Upper lobe of left lung (tissue), 6 donors: ENCODE measurements around the gene PCP4. TPM values are rescaled to one million over a fixed set of nuclear protein-coding genes. Genes with fewer than 3 reads are reported as not detected.

Experiments used
- ATAC-seq, 2 donors: fragments of 200-7000 bp; cut with Tn5 transposase; one replicate each; pipeline ENCODE4 v1.9.1; 2022; ENCODE audit warnings: mild to moderate bottlenecking in 2 of 2, moderate library complexity in 2 of 2; ENCODE audit not compliant: low FRiP score in 2 of 2
- DNase-seq, 2 donors: peaks; one replicate each; pipeline ENCODE4 v3.0.0-alpha.2; 2019 to 2020
- H3K27ac ChIP-seq, 4 donors: fragments of 200-600 bp; sonication (generic); one replicate each; pipeline ENCODE4 v1.5.1; 2016 to 2019
- H3K27me3 ChIP-seq, 4 donors: fragments of 200-600 bp; sonication (generic); one replicate each; pipeline ENCODE4 v1.5.1; 2017 to 2019
- H3K36me3 ChIP-seq, 4 donors: fragments of 200-600 bp; sonication (generic); one replicate each; pipeline ENCODE4 v1.5.1; 2016 to 2019
- H3K4me1 ChIP-seq, 4 donors: fragments of 200-600 bp; sonication (generic); one replicate each; pipeline ENCODE4 v1.5.1; 2018 to 2019
- H3K4me3 ChIP-seq, 4 donors: fragments of 200-600 bp; sonication (generic); one replicate each; pipeline ENCODE4 v1.5.1; 2017 to 2019; ENCODE audit warnings: mild to moderate bottlenecking in 2 of 4, moderate library complexity in 1 of 4
- H3K9me3 ChIP-seq, 4 donors: fragments of 200-600 bp; sonication (generic); one replicate each; pipeline ENCODE4 v1.5.1; 2018 to 2019
- EP300 ChIP-seq, 4 donors: sonication (generic); formaldehyde crosslinking; IDR thresholded peaks; one replicate each; pipeline ENCODE4 v1.5.1; 2017; ENCODE audit warnings: antibody characterized with exemption in 4 of 4, control low read depth in 2 of 4
- POLR2A ChIP-seq, 4 donors: fragments of 450-650 bp; IDR thresholded peaks; one replicate each; pipeline ENCODE4 v1.5.1; 2016 to 2017; ENCODE audit warnings: antibody characterized with exemption in 4 of 4, mild to moderate bottlenecking in 2 of 4
- POLR2AphosphoS5 ChIP-seq, 2 donors: sonication (generic); formaldehyde crosslinking; IDR thresholded peaks; one replicate each; pipeline ENCODE4 v1.5.1; 2017; ENCODE audit warnings: antibody characterized with exemption in 2 of 2
- WGBS, 2 donors: methylation state at CpG; one replicate each; pipeline ENCODE4 v1.1.5; 2017 to 2018; 5-methylcytosine and 5-hydroxymethylcytosine counted together
- total RNA-seq, 6 donors: library from RNA; depleted of rRNA in 4 of 6; stranded (reverse); fragments of >200 nt in 4 of 6; gene quantifications; one replicate each; pipeline versions ENCODE4 v1.1.0 to v1.2.1, GENCODE V29; 2016 to 2021
- TF ChIP-seq, protein P1 (sequence below), 6 experiments: fragments of 450-650 bp in 4 of 6; fragments of 200-600 bp in 2 of 6; sonication (generic) in 2 of 6; IDR thresholded peaks; one replicate each; pipeline ENCODE4 v1.5.1; 2016 to 2019; ENCODE audit warnings: antibody characterized with exemption in 6 of 6
- donor health status: DM: no; HTN: no; CAD: no; lungs with moderate emphysema.
- donor health status: DM: no; HTN: yes; CAD: no; lungs with severe emphysema.

The PCP4 gene
- total RNA-seq = 1 to 10 TPM in 2 of 6 donors, under 1 TPM in 2, not detected in 2; 0.66 to 4.4 (median 1.9) TPM

DNA sequence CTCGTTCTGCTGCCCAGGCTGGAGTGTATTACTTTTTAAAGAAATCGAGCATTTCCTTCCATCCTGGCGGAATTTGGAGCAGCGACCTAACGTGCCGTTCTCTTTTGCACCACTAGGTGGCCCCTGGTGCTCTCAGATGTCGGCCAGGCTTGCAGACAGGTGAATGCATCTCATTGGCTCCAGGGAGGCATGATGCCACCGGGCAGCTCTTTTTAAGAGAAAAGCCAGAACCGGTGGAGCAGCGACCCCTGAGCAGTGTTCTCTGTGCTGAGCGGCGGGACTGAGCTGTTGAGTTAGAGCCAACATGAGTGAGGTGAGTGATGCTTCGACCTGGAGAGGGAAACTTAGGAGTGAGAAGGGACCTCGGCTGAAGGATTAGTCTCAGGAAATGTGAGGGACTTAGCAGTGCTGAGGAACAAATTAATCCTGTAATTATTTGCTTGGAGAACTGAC, at the start of gene PCP4:
Gene PCP4, plus strand, starts transcription at position 241 of the 453 bp plus-strand sequence. Its CDS starts 64 bp downstream, at position 305.
- ATAC-seq (peak; percentile 17 to 68), DNase-seq (peak in 1 of 2 donors; percentile 50)
- TF ChIP-seq, protein P1, sequence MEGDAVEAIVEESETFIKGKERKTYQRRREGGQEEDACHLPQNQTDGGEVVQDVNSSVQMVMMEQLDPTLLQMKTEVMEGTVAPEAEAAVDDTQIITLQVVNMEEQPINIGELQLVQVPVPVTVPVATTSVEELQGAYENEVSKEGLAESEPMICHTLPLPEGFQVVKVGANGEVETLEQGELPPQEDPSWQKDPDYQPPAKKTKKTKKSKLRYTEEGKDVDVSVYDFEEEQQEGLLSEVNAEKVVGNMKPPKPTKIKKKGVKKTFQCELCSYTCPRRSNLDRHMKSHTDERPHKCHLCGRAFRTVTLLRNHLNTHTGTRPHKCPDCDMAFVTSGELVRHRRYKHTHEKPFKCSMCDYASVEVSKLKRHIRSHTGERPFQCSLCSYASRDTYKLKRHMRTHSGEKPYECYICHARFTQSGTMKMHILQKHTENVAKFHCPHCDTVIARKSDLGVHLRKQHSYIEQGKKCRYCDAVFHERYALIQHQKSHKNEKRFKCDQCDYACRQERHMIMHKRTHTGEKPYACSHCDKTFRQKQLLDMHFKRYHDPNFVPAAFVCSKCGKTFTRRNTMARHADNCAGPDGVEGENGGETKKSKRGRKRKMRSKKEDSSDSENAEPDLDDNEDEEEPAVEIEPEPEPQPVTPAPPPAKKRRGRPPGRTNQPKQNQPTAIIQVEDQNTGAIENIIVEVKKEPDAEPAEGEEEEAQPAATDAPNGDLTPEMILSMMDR (IDR thresholded peaks at IDR 0.05) = peak; percentile 20 to 70 (median 58)
- TF ChIP-seq POLR2AphosphoS5 (IDR thresholded peaks at IDR 0.05) = no peak
- Histone ChIP-seq H3K4me1 (no peaks in the 10 kb centered on the region), H3K36me3 (no peaks in the 10 kb centered on the region), H3K9me3 (no peaks in the 10 kb centered on the region), H3K4me3 (no peak within 1 kb of the TSS), H3K27me3 (no peaks in the 10 kb centered on the region), H3K27ac (no peak within 1 kb of the TSS)
- WGBS, 2 donors = 10 to 11% methylated on average over 13 to 14 of the region's 14 CpGs

DNA sequence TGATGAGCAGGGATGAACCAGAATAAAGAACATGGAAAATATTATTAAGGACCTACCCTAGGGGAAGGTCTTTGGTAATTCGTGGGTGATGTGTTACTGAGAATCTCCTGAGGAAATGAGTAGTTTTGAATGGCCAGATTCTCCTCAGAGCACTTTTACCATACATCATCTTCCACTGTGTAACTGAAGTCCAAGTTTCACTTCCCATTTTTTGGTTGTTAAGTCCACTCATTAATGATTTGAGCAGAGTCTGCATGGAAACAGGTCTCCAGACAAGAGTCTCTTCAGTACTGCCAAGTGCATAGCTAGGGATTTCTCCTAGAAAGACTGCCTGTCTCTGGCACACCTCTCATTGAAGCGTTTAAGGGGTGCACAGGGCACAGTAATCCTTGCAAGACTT, 48.7 kb upstream of the PCP4 start:
- DNase-seq (no peak), ATAC-seq (no peak)
- H3K4me3 ChIP-seq = no peak overlapping the region
- WGBS, 2 donors = 60 to 75% methylated on average over 2 of the region's 2 CpGs
- H3K9me3 ChIP-seq = no peaks in the 10 kb centered on the region
- no peak overlapping the region for H3K27ac ChIP-seq
- no peak for TF ChIP-seq POLR2AphosphoS5 (IDR thresholded peaks at IDR 0.05)
- TF ChIP-seq EP300 (IDR thresholded peaks at IDR 0.05) = no peak
- TF ChIP-seq, protein P1 (IDR thresholded peaks at IDR 0.05) = no peak
- no peak for TF ChIP-seq POLR2A (IDR thresholded peaks at IDR 0.05)
- H3K36me3 ChIP-seq = no peaks in the 10 kb centered on the region
- H3K27me3 ChIP-seq = no peaks in the 10 kb centered on the region
- no peaks in the 10 kb centered on the region for H3K4me1 ChIP-seq

DNA sequence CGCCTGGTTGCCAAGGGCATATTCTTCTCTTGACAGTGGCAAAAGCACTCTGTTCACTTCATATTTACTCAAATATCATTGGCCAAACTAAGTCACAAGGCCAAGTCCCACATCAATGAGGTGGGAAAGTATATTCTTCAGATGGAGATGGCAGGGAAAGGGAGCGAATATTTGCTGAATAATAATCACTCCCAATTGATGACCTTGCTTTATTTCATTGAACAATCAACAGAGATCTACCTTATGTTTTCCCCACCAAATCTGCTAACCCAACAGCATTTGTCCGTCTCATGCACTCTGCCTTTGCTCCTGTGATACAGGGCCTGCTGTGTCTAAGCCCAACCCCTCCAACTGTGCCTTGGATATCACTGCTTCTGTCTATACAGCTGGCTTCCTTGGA, 45.2 kb upstream of the PCP4 start:
- Histone ChIP-seq H3K36me3 (no peaks in the 10 kb centered on the region), H3K27ac (no peak overlapping the region), H3K4me1 (no peaks in the 10 kb centered on the region), H3K9me3 (no peaks in the 10 kb centered on the region), H3K27me3 (no peaks in the 10 kb centered on the region), H3K4me3 (no peak overlapping the region)
- ATAC-seq (no peak), DNase-seq (no peak)
- WGBS, 2 donors = 85 to 89% methylated on average over 3 of the region's 3 CpGs
- no peak for TF ChIP-seq POLR2AphosphoS5 (IDR thresholded peaks at IDR 0.05)
- TF ChIP-seq POLR2A (IDR thresholded peaks at IDR 0.05) = no peak
- TF ChIP-seq, protein P1 (IDR thresholded peaks at IDR 0.05) = no peak
- TF ChIP-seq EP300 (IDR thresholded peaks at IDR 0.05) = no peak

DNA sequence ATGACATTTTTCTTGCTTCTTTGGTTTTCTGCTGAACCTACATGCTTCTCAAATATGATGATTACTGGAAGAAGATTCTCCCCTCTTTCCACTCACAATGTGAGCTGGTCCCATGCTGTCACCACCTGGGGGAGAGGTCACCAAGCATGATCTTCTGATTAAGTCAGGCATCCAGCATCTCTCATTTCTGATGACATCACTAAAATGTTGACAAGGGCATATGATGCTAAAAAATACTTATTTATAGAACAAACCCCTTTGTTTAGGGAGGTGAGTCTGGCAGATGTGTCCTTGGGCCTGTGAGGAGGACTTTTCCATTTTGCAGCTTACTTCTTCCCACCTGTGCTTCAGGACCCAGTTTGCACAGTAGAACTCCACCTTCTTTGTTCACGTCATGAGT, 42.0 kb upstream of the PCP4 start:
- Histone ChIP-seq H3K4me3 (no peak overlapping the region), H3K4me1 (no peaks in the 10 kb centered on the region), H3K9me3 (no peaks in the 10 kb centered on the region), H3K27ac (no peak overlapping the region), H3K36me3 (no peaks in the 10 kb centered on the region), H3K27me3 (no peaks in the 10 kb centered on the region)
- 82 to 100% methylated on average over 1 of the region's 1 CpG for WGBS, 2 donors
- ATAC-seq (no peak), DNase-seq (no peak)
- TF ChIP-seq, protein P1 (IDR thresholded peaks at IDR 0.05) = no peak
- no peak for TF ChIP-seq EP300 (IDR thresholded peaks at IDR 0.05)
- no peak for TF ChIP-seq POLR2AphosphoS5 (IDR thresholded peaks at IDR 0.05)
- no peak for TF ChIP-seq POLR2A (IDR thresholded peaks at IDR 0.05)

DNA sequence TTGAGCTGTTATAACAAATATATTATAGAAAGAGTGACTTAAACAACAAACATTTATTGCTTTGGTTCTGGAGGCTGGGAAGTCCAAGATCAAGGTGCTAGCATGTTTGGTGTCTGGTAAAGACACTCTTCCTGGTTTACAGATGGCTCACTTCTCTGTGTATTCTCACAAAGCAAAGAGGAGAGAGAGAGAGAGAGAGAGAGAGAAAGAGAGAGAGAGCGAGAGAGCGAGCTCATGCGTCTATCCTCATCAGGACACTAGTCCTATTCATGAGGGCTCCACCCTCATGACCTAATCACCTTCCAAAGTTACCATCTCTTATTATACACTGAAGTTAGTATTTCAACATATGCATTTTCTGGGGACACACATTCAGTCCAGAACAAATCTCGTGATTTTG, 32.7 kb upstream of the PCP4 start:
- TF ChIP-seq EP300 (IDR thresholded peaks at IDR 0.05) = no peak
- no peak for TF ChIP-seq POLR2A (IDR thresholded peaks at IDR 0.05)
- TF ChIP-seq POLR2AphosphoS5 (IDR thresholded peaks at IDR 0.05) = no peak
- TF ChIP-seq, protein P1 (IDR thresholded peaks at IDR 0.05) = no peak
- 67 to 87% methylated on average over 4 of the region's 4 CpGs for WGBS, 2 donors

More for the DNA sequence above, 32.7 kb upstream of the PCP4 start:
- DNase-seq (no peak), ATAC-seq (no peak)
- Histone ChIP-seq H3K4me3 (no peak overlapping the region), H3K27ac (no peak overlapping the region), H3K36me3 (no peaks in the 10 kb centered on the region), H3K9me3 (no peaks in the 10 kb centered on the region), H3K27me3 (no peaks in the 10 kb centered on the region), H3K4me1 (no peaks in the 10 kb centered on the region)
